A549 (cell line): ENCODE measurements around the gene PODNL1. TPM values are rescaled to one million over a fixed set of nuclear protein-coding genes. Genes with fewer than 3 reads are reported as not detected.

Experiments used
- ATAC-seq, 2 experiments: fragments of 200-7000 bp in 1 of 2; fragments of >200 bp in 1 of 2; cut with Nextera tagmentation in 1 of 2; cut with Tn5 transposase in 1 of 2; 3 replicates each; pipeline versions ENCODE4 v1.8.0 to v1.9.1; 2018 to 2020; ENCODE audit warnings: mild to moderate bottlenecking in 1 of 2, moderate library complexity in 1 of 2
- CTCF ChIA-PET: fragments of 300-600 bp; sonication (Branson Sonifier 250); formaldehyde crosslinking; extraction: SDS; loops from one replicate; lab custom pipeline; 2021; ENCODE audit warnings: antibody characterized with exemption, inconsistent platforms; lab: Yijun Ruan, JAX
- POLR2A ChIA-PET: fragments of 350-600 bp; formaldehyde crosslinking; extraction: SDS; loops from one replicate; lab custom pipeline; 2021; ENCODE audit warnings: antibody characterized with exemption, inconsistent platforms; lab: Yijun Ruan, JAX
- DNase-seq, 2 experiments: peaks; one replicate each; pipeline versions ENCODE4 v3.0.0 to v3.0.0-alpha.2; 2011 to 2016; ENCODE audit warnings: low read depth in 1 of 2, low spot score in 1 of 2
- FAIRE-seq: peaks from 2 replicates; lab custom pipeline; 2011; peaks lifted over from hg19 to GRCh38; lab: Jason Lieb, UNC
- H3K27ac ChIP-seq, 2 experiments: fragments of >200 bp; sonication (Bioruptor Twin); formaldehyde crosslinking; 3 replicates each; pipeline ENCODE4 v1.5.1; 2016 to 2017
- H3K4me1 ChIP-seq: fragments of >200 bp; sonication (Bioruptor Twin); formaldehyde crosslinking; 3 replicates; pipeline ENCODE4 v1.6.1; 2016
- H3K4me2 ChIP-seq: fragments of >200 bp; sonication (Bioruptor Twin); formaldehyde crosslinking; 3 replicates; pipeline ENCODE4 v1.6.1; 2016
- H3K4me3 ChIP-seq: fragments of >200 bp; sonication (Bioruptor Twin); formaldehyde crosslinking; 3 replicates; pipeline ENCODE4 v1.5.1; 2016
- H3K9me3 ChIP-seq: fragments of >200 bp; sonication (Bioruptor Twin); formaldehyde crosslinking; 3 replicates; pipeline ENCODE4 v1.6.1; 2016
- CBX2 ChIP-seq: fragments of 200-600 bp; sonication (generic); IDR thresholded peaks from 2 replicates; pipeline ENCODE4 v1.6.1; 2016; ENCODE audit warnings: low read depth, mild to moderate bottlenecking, borderline replicate concordance
- CEBPB ChIP-seq, 2 experiments: fragments of >200 bp in 1 of 2; sonication (Bioruptor Twin) in 1 of 2; formaldehyde crosslinking in 1 of 2; IDR thresholded peaks; 2 replicates each; pipeline ENCODE4 v1.6.1; 2012 to 2016
- CHD4 ChIP-seq: fragments of 200-600 bp; sonication (generic); IDR thresholded peaks from 2 replicates; pipeline ENCODE4 v1.6.1; 2016; ENCODE audit warnings: antibody characterized with exemption, mild to moderate bottlenecking, borderline replicate concordance
- FOSL2 ChIP-seq, 2 experiments: fragments of 450-650 bp in 1 of 2; fragments of >200 bp in 1 of 2; sonication (Bioruptor Twin) in 1 of 2; formaldehyde crosslinking; IDR thresholded peaks; 2 replicates each; pipeline versions ENCODE4 v1.5.0 to v1.6.1; 2016 to 2020; ENCODE audit warnings: mild to moderate bottlenecking in 1 of 2, moderate library complexity in 1 of 2
- HOXA7 ChIP-seq: fragments of 250-450 bp; sonication (Bioruptor Pico); IDR thresholded peaks from 2 replicates; pipeline ENCODE4 v1.5.0; 2020; ENCODE audit warnings: mild to moderate bottlenecking, moderate library complexity
- HOXB5 ChIP-seq: fragments of 250-450 bp; sonication (Bioruptor Pico); IDR thresholded peaks from 2 replicates; pipeline ENCODE4 v1.5.0; 2020; ENCODE audit warnings: mild to moderate bottlenecking, moderate library complexity
- KDM5A ChIP-seq: fragments of 200-600 bp; sonication (generic); IDR thresholded peaks from 2 replicates; pipeline ENCODE4 v1.6.1; 2016; ENCODE audit warnings: antibody characterized with exemption, mild to moderate bottlenecking
- MAZ ChIP-seq: fragments of 150-350 bp; IDR thresholded peaks from 2 replicates; pipeline ENCODE4 v1.6.1; 2014; ENCODE audit warnings: antibody characterized with exemption, low read depth, low read length, borderline replicate concordance
- NPAS2 ChIP-seq: fragments of 250-450 bp; sonication (Bioruptor Pico); IDR thresholded peaks from 2 replicates; pipeline ENCODE4 v1.8.0; 2022; ENCODE audit warnings: mild to moderate bottlenecking, moderate library complexity, borderline replicate concordance
- PHF8 ChIP-seq: fragments of 200-600 bp; sonication (generic); IDR thresholded peaks from 2 replicates; pipeline ENCODE4 v1.6.1; 2016; ENCODE audit warnings: low read depth, mild to moderate bottlenecking, antibody characterized with exemption, moderate library complexity, borderline replicate concordance
- POLR2A ChIP-seq: IDR thresholded peaks from 2 replicates; pipeline ENCODE4 v1.6.1; 2012; ENCODE audit warnings: mild to moderate bottlenecking, low read length
- POLR2AphosphoS2 ChIP-seq: conservative IDR thresholded peaks from 2 replicates; pipeline ENCODE4 v1.6.1; 2012; ENCODE audit warnings: low read length, improper control_type of control experiment, inconsistent platforms
- RAD21 ChIP-seq, 2 experiments: fragments of >200 bp in 1 of 2; sonication (Bioruptor Twin) in 1 of 2; formaldehyde crosslinking in 1 of 2; IDR thresholded peaks in 1 of 2; conservative IDR thresholded peaks in 1 of 2; 2 replicates in 1 of 2; 3 replicates in 1 of 2; pipeline ENCODE4 v1.6.1; 2012 to 2018; ENCODE audit warnings: inconsistent platforms in 1 of 2
- RFX5 ChIP-seq: fragments of 450-650 bp; IDR thresholded peaks from 2 replicates; pipeline ENCODE4 v1.7.1; 2014; ENCODE audit warnings: antibody characterized with exemption, mild to moderate bottlenecking, moderate library complexity
- ZFP36 ChIP-seq: fragments of 450-650 bp; IDR thresholded peaks from 2 replicates; pipeline ENCODE4 v1.6.1; 2014; ENCODE audit warnings: borderline replicate concordance; ENCODE audit not compliant: partially characterized antibody
- WGBS: methylation state at CpG from one replicate; pipeline ENCODE4 v1.1.6; 2017; ENCODE audit errors: missing lambda C conversion rate; 5-methylcytosine and 5-hydroxymethylcytosine counted together
- polyA plus RNA-seq, 4 experiments: library from polyadenylated mRNA; depleted of rRNA in 3 of 4; stranded (reverse); fragments of >200 nt; fragmentation: RNase III in 1 of 4; extraction: RNeasy Plus Mini Kit Qiagen cat#74134 plus additional on column Dnase treatment in 1 of 4; gene quantifications; 2 replicates in 3 of 4; 3 replicates in 1 of 4; pipeline ENCODE4 v1.2.3, GENCODE V29; 2011 to 2017
- TF ChIP-seq, protein P1 (sequence below): fragments of >200 bp; sonication (Bioruptor Twin); formaldehyde crosslinking; IDR thresholded peaks from 3 replicates; pipeline ENCODE4 v1.5.1; 2016
- TF ChIP-seq, protein P2 (sequence below): IDR thresholded peaks from 2 replicates; pipeline ENCODE4 v1.6.1; 2012
- TF ChIP-seq, protein P3 (sequence below): fragments of 250-450 bp; sonication (Bioruptor Pico); IDR thresholded peaks from 2 replicates; pipeline ENCODE4 v1.5.0; 2021; ENCODE audit warnings: mild to moderate bottlenecking, moderate library complexity, borderline replicate concordance
- TF ChIP-seq, protein P4 (sequence below): IDR thresholded peaks from 2 replicates; pipeline ENCODE4 v1.6.1; 2012

Gene PODNL1
- polyA plus RNA-seq, 2 of the 4 experiments (the other 2 are of a cell fraction), result 0.79 to 1.3 TPM

DNA sequence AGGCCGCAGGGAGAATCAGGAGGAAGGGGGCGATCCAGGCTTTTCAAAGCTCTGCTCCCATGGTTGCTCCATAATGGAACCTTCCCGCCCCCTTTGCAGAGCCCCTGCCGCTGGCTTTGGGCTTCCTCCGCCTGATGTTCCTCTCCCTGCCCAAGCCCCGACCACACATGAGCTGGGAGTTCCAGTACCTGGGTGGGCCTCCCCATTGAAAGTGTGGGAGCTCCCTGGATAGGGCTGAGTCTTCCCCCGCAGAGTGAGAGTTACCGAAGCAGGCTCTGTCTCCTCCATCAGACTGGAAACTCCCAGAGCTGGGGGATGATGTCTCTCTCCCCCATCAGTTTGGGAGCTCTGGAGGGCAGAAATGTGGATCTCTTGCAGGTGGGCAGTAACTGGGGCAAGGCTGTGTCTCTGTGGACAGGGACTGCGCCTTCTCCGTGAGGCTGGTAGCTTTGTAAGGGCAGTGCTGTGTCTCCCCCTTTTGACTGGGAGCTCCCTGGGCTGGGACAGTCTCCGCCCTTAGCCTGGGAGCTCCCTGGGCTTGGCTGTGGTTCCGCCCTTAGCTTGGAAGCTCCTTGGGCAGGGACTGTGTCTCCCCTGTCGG lies 14.8 kb upstream of the PODNL1 start:
- peak overlapping the region; percentile 98 for H3K4me2 ChIP-seq
- DNase-seq, result peak; percentile 35 to 53
- CTCF ChIA-PET, result interaction anchor here (1.3 to 2.3 kb wide), 5 partner anchors 8 to 122 kb away, joined by 3 to 6 read pairs (median 3); partner anchors contain the start of gene MISP3
- peak overlapping the region; percentile 93 to 98 for H3K27ac ChIP-seq
- ATAC-seq, result peak; percentile 48 to 67
- peak overlapping the region; percentile 85 for H3K4me3 ChIP-seq
- TF ChIP-seq CHD4 (no peak), RAD21 (conservative IDR thresholded peaks at IDR 0.05 in 1 of 2, IDR thresholded peaks at IDR 0.05 in 1 of 2) (peak in 1 of 2 experiments; percentile 27; a peak in 1 of 5 replicates), RFX5 (no peak), MAZ (no peak), POLR2A (no peak), CBX2 (no peak), HOXB5 (CRISPR knock-in tag) (no peak), CEBPB (IDR thresholded peaks at IDR 0.05) (no peak), ZFP36 (peak; percentile 27), POLR2AphosphoS2 (no peak), FOSL2 (IDR thresholded peaks at IDR 0.05) (no peak), FOSL2 (CRISPR knock-in tag; IDR thresholded peaks at IDR 0.05) (no peak), HOXA7 (no peak)
- TF ChIP-seq, protein P1, sequence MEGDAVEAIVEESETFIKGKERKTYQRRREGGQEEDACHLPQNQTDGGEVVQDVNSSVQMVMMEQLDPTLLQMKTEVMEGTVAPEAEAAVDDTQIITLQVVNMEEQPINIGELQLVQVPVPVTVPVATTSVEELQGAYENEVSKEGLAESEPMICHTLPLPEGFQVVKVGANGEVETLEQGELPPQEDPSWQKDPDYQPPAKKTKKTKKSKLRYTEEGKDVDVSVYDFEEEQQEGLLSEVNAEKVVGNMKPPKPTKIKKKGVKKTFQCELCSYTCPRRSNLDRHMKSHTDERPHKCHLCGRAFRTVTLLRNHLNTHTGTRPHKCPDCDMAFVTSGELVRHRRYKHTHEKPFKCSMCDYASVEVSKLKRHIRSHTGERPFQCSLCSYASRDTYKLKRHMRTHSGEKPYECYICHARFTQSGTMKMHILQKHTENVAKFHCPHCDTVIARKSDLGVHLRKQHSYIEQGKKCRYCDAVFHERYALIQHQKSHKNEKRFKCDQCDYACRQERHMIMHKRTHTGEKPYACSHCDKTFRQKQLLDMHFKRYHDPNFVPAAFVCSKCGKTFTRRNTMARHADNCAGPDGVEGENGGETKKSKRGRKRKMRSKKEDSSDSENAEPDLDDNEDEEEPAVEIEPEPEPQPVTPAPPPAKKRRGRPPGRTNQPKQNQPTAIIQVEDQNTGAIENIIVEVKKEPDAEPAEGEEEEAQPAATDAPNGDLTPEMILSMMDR, result no peak
- TF ChIP-seq, protein P2, sequence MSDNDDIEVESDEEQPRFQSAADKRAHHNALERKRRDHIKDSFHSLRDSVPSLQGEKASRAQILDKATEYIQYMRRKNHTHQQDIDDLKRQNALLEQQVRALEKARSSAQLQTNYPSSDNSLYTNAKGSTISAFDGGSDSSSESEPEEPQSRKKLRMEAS, result no peak
- TF ChIP-seq, protein P3, sequence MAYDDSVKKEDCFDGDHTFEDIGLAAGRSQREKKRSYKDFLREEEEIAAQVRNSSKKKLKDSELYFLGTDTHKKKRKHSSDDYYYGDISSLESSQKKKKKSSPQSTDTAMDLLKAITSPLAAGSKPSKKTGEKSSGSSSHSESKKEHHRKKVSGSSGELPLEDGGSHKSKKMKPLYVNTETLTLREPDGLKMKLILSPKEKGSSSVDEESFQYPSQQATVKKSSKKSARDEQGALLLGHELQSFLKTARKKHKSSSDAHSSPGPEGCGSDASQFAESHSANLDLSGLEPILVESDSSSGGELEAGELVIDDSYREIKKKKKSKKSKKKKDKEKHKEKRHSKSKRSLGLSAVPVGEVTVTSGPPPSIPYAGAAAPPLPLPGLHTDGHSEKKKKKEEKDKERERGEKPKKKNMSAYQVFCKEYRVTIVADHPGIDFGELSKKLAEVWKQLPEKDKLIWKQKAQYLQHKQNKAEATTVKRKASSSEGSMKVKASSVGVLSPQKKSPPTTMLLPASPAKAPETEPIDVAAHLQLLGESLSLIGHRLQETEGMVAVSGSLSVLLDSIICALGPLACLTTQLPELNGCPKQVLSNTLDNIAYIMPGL, result no peak
- POLR2A ChIA-PET, result interaction anchor here (0.8 kb wide), 1 partner anchor 8 kb away, joined by 3 read pairs; no protein-coding TSS in a partner anchor
- FAIRE-seq, result no peak
- WGBS, result 0% methylated on average over 3 of the region's 13 CpGs
- H3K9me3 ChIP-seq, result no peaks in the 10 kb centered on the region
- peaks cover 8% of the 10 kb centered on the region; the same call in 1 of the 3 replicates for H3K4me1 ChIP-seq

DNA sequence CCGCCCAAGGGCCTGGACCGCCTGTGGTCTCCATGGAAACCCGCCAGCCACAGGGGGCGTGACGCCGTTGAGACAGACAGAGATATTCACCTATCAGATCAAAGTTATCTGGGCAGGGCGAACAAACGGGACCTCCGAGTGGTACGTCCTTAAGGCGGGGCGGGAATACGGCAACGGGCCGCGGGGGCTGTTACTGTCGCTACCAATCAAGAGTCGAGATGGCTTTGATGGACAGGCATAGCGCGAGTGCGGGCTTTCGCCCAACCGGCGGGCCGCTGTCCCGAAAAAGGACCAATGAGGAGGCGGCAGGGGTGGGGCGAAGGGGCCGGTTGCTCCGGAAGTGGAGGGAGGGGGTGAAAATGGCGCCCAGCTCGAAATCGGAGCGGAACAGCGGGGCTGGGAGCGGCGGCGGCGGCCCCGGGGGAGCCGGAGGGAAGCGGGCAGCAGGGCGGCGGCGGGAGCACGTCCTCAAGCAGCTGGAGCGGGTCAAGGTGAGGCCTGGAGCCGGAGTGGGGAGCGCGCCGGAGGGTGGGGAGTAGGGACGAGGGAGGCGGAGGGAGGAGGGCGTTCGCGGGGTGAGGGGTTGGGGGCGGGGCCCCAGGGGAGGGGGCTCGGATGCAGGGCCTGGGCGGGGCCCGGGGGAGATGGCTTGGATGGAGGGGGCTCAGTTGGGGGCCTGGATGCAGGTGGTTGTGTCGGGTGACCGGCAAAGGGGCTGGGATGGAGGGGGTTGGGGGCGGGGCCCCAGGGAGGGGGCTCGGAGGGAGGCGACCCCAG lies 14.1 kb upstream of the PODNL1 start, which contains the start of gene DCAF15:
DCAF15 (plus strand) TSS at position 356 of the 777 bp plus-strand sequence; CDS start at position 360, 4 bp downstream.
- Histone ChIP-seq H3K9me3 (no peaks in the 10 kb centered on the region), H3K27ac (peak within 1 kb of the TSS; percentile 93 to 98), H3K4me2 (peak within 1 kb of the TSS; percentile 98), H3K4me3 (peak within 1 kb of the TSS; percentile 85), H3K4me1 (peaks cover 8% of the 10 kb centered on the region; the same call in 1 of the 3 replicates)
- TF ChIP-seq CEBPB (IDR thresholded peaks at IDR 0.05) (no peak), KDM5A (peak; percentile 34; the same call in 1 of the 2 replicates), RFX5 (peak; percentile 41; the same call in 1 of the 2 replicates), POLR2A (peak; percentile 45; the same call in 1 of the 2 replicates), PHF8 (peak; percentile 28; the same call in 1 of the 2 replicates), NPAS2 (CRISPR knock-in tag) (no peak)
- TF ChIP-seq, protein P4, sequence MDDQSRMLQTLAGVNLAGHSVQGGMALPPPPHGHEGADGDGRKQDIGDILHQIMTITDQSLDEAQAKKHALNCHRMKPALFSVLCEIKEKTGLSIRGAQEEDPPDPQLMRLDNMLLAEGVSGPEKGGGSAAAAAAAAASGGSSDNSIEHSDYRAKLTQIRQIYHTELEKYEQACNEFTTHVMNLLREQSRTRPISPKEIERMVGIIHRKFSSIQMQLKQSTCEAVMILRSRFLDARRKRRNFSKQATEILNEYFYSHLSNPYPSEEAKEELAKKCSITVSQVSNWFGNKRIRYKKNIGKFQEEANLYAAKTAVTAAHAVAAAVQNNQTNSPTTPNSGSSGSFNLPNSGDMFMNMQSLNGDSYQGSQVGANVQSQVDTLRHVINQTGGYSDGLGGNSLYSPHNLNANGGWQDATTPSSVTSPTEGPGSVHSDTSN, result peak; percentile 97
- ATAC-seq (peak; percentile 96 to 98), DNase-seq (peak; percentile 98 to 99), FAIRE-seq (no peak)
- CTCF ChIA-PET, result interaction anchor here (1.3 to 1.4 kb wide), 3 partner anchors 9 to 123 kb away, joined by 3 to 4 read pairs (median 3); no protein-coding TSS in a partner anchor
- POLR2A ChIA-PET, result interaction anchor here (0.7 to 0.8 kb wide), 2 partner anchors 9 to 82 kb away, joined by 3 to 4 read pairs; no protein-coding TSS in a partner anchor
- WGBS, result 3% methylated on average over 27 of the region's 65 CpGs
